Renal cortical epithelial cell (primary cell): ENCODE results near the gene ANKRD34C. TPM values are rescaled to one million over a fixed set of nuclear protein-coding genes. Genes with fewer than 3 reads are reported as not detected.

Experiments used
- DNase-seq: peaks from one replicate; pipeline ENCODE4 v3.0.0-alpha.2; 2011; ENCODE audit warnings: low read depth
- total RNA-seq: library from RNA; depleted of rRNA; stranded (reverse); fragments of >200 nt; gene quantifications from 2 replicates; pipeline ENCODE4 v1.2.3, GENCODE V29; 2014

The ANKRD34C gene
- not detected in 2 replicates for total RNA-seq

- no peak for DNase-seq
Observed at GRCh38 chr15:79282371-79283251, at the start of gene ANKRD34C. ANKRD34C (plus strand) TSS chr15:79282722; CDS start chr15:79293285, 10,563 bp downstream.

GRCh38 chr15:79233236-79233635 lies 49.3 kb upstream of the ANKRD34C start:
- DNase-seq: no peak

GRCh38 chr15:79240036-79240435 lies 42.5 kb upstream of the ANKRD34C start:
- no peak for DNase-seq

- DNase-seq: no peak
Observed at GRCh38 chr15:79243723-79244122, 38.8 kb upstream of the ANKRD34C start.

- no peak for DNase-seq
Observed at GRCh38 chr15:79244876-79245275, 37.6 kb upstream of the ANKRD34C start.

- no peak for DNase-seq
Observed at GRCh38 chr15:79248183-79248582, 34.3 kb upstream of the ANKRD34C start.

- no peak for DNase-seq
Observed at GRCh38 chr15:79257454-79257853, 25.1 kb upstream of the ANKRD34C start.

GRCh38 chr15:79261836-79262235 lies 20.7 kb upstream of the ANKRD34C start:
- no peak for DNase-seq

GRCh38 chr15:79265167-79265566 lies 17.4 kb upstream of the ANKRD34C start:
- no peak for DNase-seq

GRCh38 chr15:79265987-79266579 lies 16.4 kb upstream of the ANKRD34C start:
- DNase-seq: no peak

- no peak for DNase-seq
Observed at GRCh38 chr15:79283252-79284048, 928 bp downstream of the ANKRD34C start.

- DNase-seq: no peak
Observed at GRCh38 chr15:79290642-79291275, 8.2 kb downstream of the ANKRD34C start.

GRCh38 chr15:79292011-79292410 lies 9.5 kb downstream of the ANKRD34C start:
- DNase-seq: no peak

GRCh38 chr15:79294075-79294474 lies 11.6 kb downstream of the ANKRD34C start:
- no peak for DNase-seq

- DNase-seq: no peak
Observed at GRCh38 chr15:79296583-79296982, 14.1 kb downstream of the ANKRD34C start.

GRCh38 chr15:79299126-79299840 lies 16.8 kb downstream of the ANKRD34C start:
- DNase-seq: no peak

- no peak for DNase-seq
Observed at GRCh38 chr15:79299841-79300235, 17.3 kb downstream of the ANKRD34C start.

GRCh38 chr15:79307251-79307650 lies 24.7 kb downstream of the ANKRD34C start:
- DNase-seq: no peak

- no peak for DNase-seq
Observed at GRCh38 chr15:79308874-79309273, 26.4 kb downstream of the ANKRD34C start.

GRCh38 chr15:79310612-79310984 lies 28.1 kb downstream of the ANKRD34C start:
- DNase-seq: peak; percentile 21
